GM12892 (cell line): ENCODE data around the gene FBXW7.

Experiments used
- POLR2A ChIP-seq: IDR thresholded peaks from 2 replicates; pipeline ENCODE4 v1.6.1; 2011; ENCODE audit warnings: low read depth, low read length, control low read depth
- POLR2AphosphoS5 ChIP-seq: IDR thresholded peaks from 2 replicates; pipeline ENCODE4 v1.6.1; 2011; ENCODE audit warnings: low read depth, low read length, control low read depth
- TAF1 ChIP-seq: IDR thresholded peaks from 2 replicates; pipeline ENCODE4 v1.6.1; 2011; ENCODE audit warnings: low read depth, mild to moderate bottlenecking, control low read depth, low read length, borderline replicate concordance

- TF ChIP-seq TAF1: no peak
- no peak for TF ChIP-seq POLR2A
- TF ChIP-seq POLR2AphosphoS5: no peak
These were observed 137.8 kb downstream of the FBXW7 start for GRCh38 chr4:152398060-152398459.
